Naive thymus-derived CD4-positive, alpha-beta T cell (primary cell): ENCODE results near the gene SPAG16. TPM values are rescaled to one million over a fixed set of nuclear protein-coding genes. Genes with fewer than 3 reads are reported as not detected.

Source experiments
- ATAC-seq: fragments of 150-1000 bp; cut with Tn5 transposase; 2 replicates; pipeline ENCODE4 v1.10.0; 2021; ENCODE audit warnings: mild to moderate bottlenecking, moderate library complexity
- CTCF ChIA-PET: fragments of 350-600 bp; sonication (Branson Sonifier 250); formaldehyde crosslinking; loops from one replicate; lab custom pipeline; 2021; ENCODE audit warnings: antibody characterized with exemption; lab: Charles Lee
- POLR2A ChIA-PET: fragments of 350-600 bp; sonication (Branson Sonifier 250); formaldehyde crosslinking; loops from one replicate; lab custom pipeline; 2021; ENCODE audit warnings: antibody characterized with exemption, inconsistent platforms; lab: Charles Lee
- DNase-seq, 9 donors: peaks; one replicate each; pipeline versions ENCODE4 v3.0.0 to v3.0.0-alpha.2; 2020 to 2022; ENCODE audit warnings: mixed read lengths in 1 of 9
- H3K27ac ChIP-seq: one replicate; pipeline ENCODE4 v1.7.0; 2013; ENCODE audit warnings: mild to moderate bottlenecking, low read depth, low read length, moderate library complexity
- H3K27me3 ChIP-seq, 2 donors: one replicate each; pipeline ENCODE4 v1.7.0; 2013; ENCODE audit warnings: low read length in 2 of 2, mild to moderate bottlenecking in 2 of 2, moderate library complexity in 2 of 2; ENCODE audit not compliant: control insufficient read depth in 2 of 2, insufficient read depth in 2 of 2
- H3K36me3 ChIP-seq, 3 experiments: 1 replicate in 2 of 3; 2 replicates in 1 of 3; pipeline ENCODE4 v1.7.0; 2013; ENCODE audit warnings: low read length in 3 of 3, mild to moderate bottlenecking in 3 of 3, moderate library complexity in 1 of 3; ENCODE audit not compliant: insufficient read depth in 3 of 3, control insufficient read depth in 2 of 3
- H3K4me1 ChIP-seq, 2 donors: one replicate each; pipeline ENCODE4 v1.7.0; 2013; ENCODE audit warnings: low read length in 2 of 2, mild to moderate bottlenecking in 2 of 2, moderate library complexity in 1 of 2; ENCODE audit not compliant: control insufficient read depth in 2 of 2, insufficient read depth in 2 of 2
- H3K4me3 ChIP-seq: 2 replicates; pipeline ENCODE4 v1.7.0; 2013; ENCODE audit warnings: mild to moderate bottlenecking, low read length
- H3K9me3 ChIP-seq, 3 experiments: 1 replicate in 2 of 3; 2 replicates in 1 of 3; pipeline ENCODE4 v1.7.0; 2013; ENCODE audit warnings: low read length in 3 of 3; ENCODE audit not compliant: control insufficient read depth in 2 of 3
- H3K27ac Mint-ChIP-seq, 9 donors: one replicate each; pipeline ENCODE4 v1.8.0; 2020 to 2022; ENCODE audit warnings: mixed read lengths in 9 of 9, mild to moderate bottlenecking in 8 of 9, moderate library complexity in 5 of 9, inconsistent platforms in 2 of 9
- H3K27me3 Mint-ChIP-seq, 5 donors: one replicate each; pipeline ENCODE4 v1.8.0; 2021 to 2022; ENCODE audit warnings: mixed read lengths in 5 of 5, mild to moderate bottlenecking in 1 of 5
- H3K36me3 Mint-ChIP-seq, 5 donors: one replicate each; pipeline ENCODE4 v1.8.0; 2020 to 2022; ENCODE audit warnings: mixed read lengths in 5 of 5, mild to moderate bottlenecking in 3 of 5, inconsistent platforms in 1 of 5
- H3K4me1 Mint-ChIP-seq, 7 donors: one replicate each; pipeline ENCODE4 v1.8.0; 2020 to 2022; ENCODE audit warnings: mixed read lengths in 7 of 7, mild to moderate bottlenecking in 3 of 7, inconsistent platforms in 1 of 7
- H3K4me3 Mint-ChIP-seq, 10 donors: one replicate each; pipeline ENCODE4 v1.8.0; 2020 to 2022; ENCODE audit warnings: mild to moderate bottlenecking in 10 of 10, mixed read lengths in 10 of 10, moderate library complexity in 6 of 10, inconsistent platforms in 2 of 10
- H3K9me3 Mint-ChIP-seq, 11 donors: one replicate each; pipeline ENCODE4 v1.8.0; 2020 to 2022; ENCODE audit warnings: mixed read lengths in 11 of 11, mild to moderate bottlenecking in 4 of 11, inconsistent platforms in 1 of 11, moderate library complexity in 1 of 11
- intact Hi-C, 2 donors: fragments of 100-400 bp; cut with micrococcal nuclease; formaldehyde crosslinking; loops; one replicate each; pipeline ENCODE4 v1.15.1; 2023
- polyA plus RNA-seq, 2 donors: library from polyadenylated mRNA; unstranded; fragments of 300-500 nt; fragmentation: Illumina TruSeq; gene quantifications; one replicate each; pipeline ENCODE4 v1.2.3, GENCODE V29; 2021
- total RNA-seq, 6 experiments: library from RNA in 5 of 6; stranded (reverse) in 5 of 6; gene quantifications; 1 replicate in 5 of 6; 2 replicates in 1 of 6; pipeline ENCODE4 v1.2.3 and lab custom pipeline; 2021 to 2026

Gene SPAG16
- total and polyA plus RNA-seq, 7 experiments from 2014 or later, result 4.7 to 20.2 (median 7.4) TPM

- H3K9me3 Mint-ChIP-seq, result peaks cover 9 to 42% (median 18%) of the 10 kb centered on the region in 11 donors
- no peak overlapping the region for H3K27ac Mint-ChIP-seq
- DNase-seq (no peak), ATAC-seq (no peak)
- CTCF ChIA-PET, result no interaction called here
- no peak overlapping the region for H3K4me3 ChIP-seq
- no peaks in the 10 kb centered on the region for H3K4me1 ChIP-seq
- H3K4me1 Mint-ChIP-seq, result no peaks in the 10 kb centered on the region
- H3K36me3 ChIP-seq, result no peaks in the 10 kb centered on the region
- POLR2A ChIA-PET, result no interaction called here
- H3K9me3 ChIP-seq, result peaks cover 0 to 14% (median 0%) of the 10 kb centered on the region in 3 experiments
- H3K36me3 Mint-ChIP-seq, result peaks cover 0 to 4% (median 0%) of the 10 kb centered on the region in 5 donors
- no peaks in the 10 kb centered on the region for H3K27me3 Mint-ChIP-seq
- no peak overlapping the region for H3K27ac ChIP-seq
- H3K27me3 ChIP-seq, result no peaks in the 10 kb centered on the region
- H3K4me3 Mint-ChIP-seq, result no peak overlapping the region
- intact Hi-C loops, result no loop called here
Observed at GRCh38 chr2:214294426-214294825, 1010.2 kb downstream of the SPAG16 start.

- Mint-ChIP-seq H3K36me3 (no peaks in the 10 kb centered on the region), H3K27me3 (no peaks in the 10 kb centered on the region), H3K27ac (no peak overlapping the region), H3K9me3 (peaks cover 6 to 22% (median 8%) of the 10 kb centered on the region in 11 donors), H3K4me1 (no peaks in the 10 kb centered on the region), H3K4me3 (no peak overlapping the region)
- POLR2A ChIA-PET, result no interaction called here
- intact Hi-C loops, result no loop called here
- H3K4me1 ChIP-seq, result no peaks in the 10 kb centered on the region
- H3K27me3 ChIP-seq, result no peaks in the 10 kb centered on the region
- CTCF ChIA-PET, result no interaction called here
- H3K27ac ChIP-seq, result no peak overlapping the region
- peaks cover 0 to 14% (median 0%) of the 10 kb centered on the region in 3 experiments for H3K9me3 ChIP-seq
- no peaks in the 10 kb centered on the region for H3K36me3 ChIP-seq
- DNase-seq (no peak), ATAC-seq (no peak)
- H3K4me3 ChIP-seq, result no peak overlapping the region
Observed at GRCh38 chr2:214297423-214297822, 1013.2 kb downstream of the SPAG16 start.

- Mint-ChIP-seq H3K27me3 (no peaks in the 10 kb centered on the region), H3K4me3 (no peak overlapping the region), H3K36me3 (no peaks in the 10 kb centered on the region), H3K4me1 (no peaks in the 10 kb centered on the region), H3K9me3 (peaks cover 0 to 17% (median 7%) of the 10 kb centered on the region in 11 donors), H3K27ac (no peak overlapping the region)
- Histone ChIP-seq H3K27ac (no peak overlapping the region), H3K4me3 (no peak overlapping the region), H3K27me3 (no peaks in the 10 kb centered on the region), H3K36me3 (no peaks in the 10 kb centered on the region), H3K9me3 (no peaks in the 10 kb centered on the region), H3K4me1 (no peaks in the 10 kb centered on the region)
- no peak for DNase-seq
- CTCF ChIA-PET, result no interaction called here
- intact Hi-C loops, result no loop called here
- POLR2A ChIA-PET, result no interaction called here
- no peak for ATAC-seq
Observed at GRCh38 chr2:214310319-214310718, 1026.1 kb downstream of the SPAG16 start.

GRCh38 chr2:214311031-214311533 lies 1026.8 kb downstream of the SPAG16 start:
- Histone ChIP-seq H3K36me3 (no peaks in the 10 kb centered on the region), H3K9me3 (no peaks in the 10 kb centered on the region), H3K27ac (no peak overlapping the region), H3K27me3 (no peaks in the 10 kb centered on the region), H3K4me1 (no peaks in the 10 kb centered on the region), H3K4me3 (no peak overlapping the region)
- Mint-ChIP-seq H3K4me1 (no peaks in the 10 kb centered on the region), H3K27me3 (no peaks in the 10 kb centered on the region), H3K36me3 (no peaks in the 10 kb centered on the region), H3K9me3 (peaks cover 0 to 14% (median 7%) of the 10 kb centered on the region in 11 donors), H3K27ac (no peak overlapping the region), H3K4me3 (no peak overlapping the region)
- ChIA-PET POLR2A (no interaction called here), CTCF (no interaction called here)
- ATAC-seq (peak; percentile 18), DNase-seq (no peak)
- intact Hi-C loops, result no loop called here

GRCh38 chr2:214311931-214312749 lies 1027.9 kb downstream of the SPAG16 start:
- POLR2A ChIA-PET, result no interaction called here
- no peaks in the 10 kb centered on the region for H3K27me3 Mint-ChIP-seq
- H3K27me3 ChIP-seq, result no peaks in the 10 kb centered on the region
- no peak for DNase-seq
- peaks cover 0 to 7% (median 4%) of the 10 kb centered on the region in 11 donors for H3K9me3 Mint-ChIP-seq
- intact Hi-C loops, result no loop called here
- ATAC-seq, result no peak
- H3K4me1 Mint-ChIP-seq, result no peaks in the 10 kb centered on the region
- no peak overlapping the region for H3K4me3 Mint-ChIP-seq
- no peak overlapping the region for H3K4me3 ChIP-seq
- H3K36me3 Mint-ChIP-seq, result no peaks in the 10 kb centered on the region
- H3K36me3 ChIP-seq, result no peaks in the 10 kb centered on the region
- CTCF ChIA-PET, result no interaction called here
- no peaks in the 10 kb centered on the region for H3K9me3 ChIP-seq
- H3K27ac ChIP-seq, result no peak overlapping the region
- no peak overlapping the region for H3K27ac Mint-ChIP-seq
- no peaks in the 10 kb centered on the region for H3K4me1 ChIP-seq

GRCh38 chr2:214315324-214315723 lies 1031.1 kb downstream of the SPAG16 start:
- Mint-ChIP-seq H3K9me3 (peaks cover 0 to 7% (median 0%) of the 10 kb centered on the region in 11 donors), H3K4me1 (no peaks in the 10 kb centered on the region), H3K27ac (no peak overlapping the region), H3K4me3 (no peak overlapping the region), H3K36me3 (no peaks in the 10 kb centered on the region), H3K27me3 (peaks cover 0 to 4% (median 0%) of the 10 kb centered on the region in 5 donors)
- Histone ChIP-seq H3K27ac (no peak overlapping the region), H3K27me3 (no peaks in the 10 kb centered on the region), H3K9me3 (no peaks in the 10 kb centered on the region), H3K4me1 (no peaks in the 10 kb centered on the region), H3K4me3 (no peak overlapping the region), H3K36me3 (no peaks in the 10 kb centered on the region)
- intact Hi-C loops, result no loop called here
- DNase-seq, result no peak
- ChIA-PET CTCF (no interaction called here), POLR2A (no interaction called here)
- no peak for ATAC-seq

GRCh38 chr2:214320211-214320610 lies 1035.9 kb downstream of the SPAG16 start:
- intact Hi-C loops, result no loop called here
- Mint-ChIP-seq H3K9me3 (peaks cover 0 to 7% (median 0%) of the 10 kb centered on the region in 11 donors), H3K27me3 (peaks cover 0 to 4% (median 0%) of the 10 kb centered on the region in 5 donors), H3K4me3 (no peak overlapping the region), H3K36me3 (no peaks in the 10 kb centered on the region), H3K27ac (no peak overlapping the region), H3K4me1 (no peaks in the 10 kb centered on the region)
- no peak for ATAC-seq
- Histone ChIP-seq H3K27me3 (no peaks in the 10 kb centered on the region), H3K4me1 (no peaks in the 10 kb centered on the region), H3K4me3 (no peak overlapping the region), H3K36me3 (no peaks in the 10 kb centered on the region), H3K27ac (no peak overlapping the region), H3K9me3 (no peaks in the 10 kb centered on the region)
- POLR2A ChIA-PET, result no interaction called here
- CTCF ChIA-PET, result no interaction called here
- DNase-seq, result no peak
